Lung microvascular endothelial cell (primary cell): ENCODE measurements around the gene LDLRAD4. TPM values are rescaled to one million over a fixed set of nuclear protein-coding genes. Genes with fewer than 3 reads are reported as not detected.
A peak's percentile ranks its signal among the peaks of the same experiment; 100 is the strongest.
"Not testable (repeated sequence)": the region's sequence is repeated elsewhere in the genome, so short reads cannot be mapped to it uniquely, and the experiment has no call there.

ENCODE experiments used
- DNase-seq, 2 donors: peaks; one replicate each; pipeline versions ENCODE4 v3.0.0 to v3.0.0-alpha.2; 2010; ENCODE audit warnings: low read depth in 2 of 2
- total RNA-seq: library from RNA; depleted of rRNA; stranded (reverse); fragments of >200 nt; gene quantifications from 2 replicates; pipeline ENCODE4 v1.2.1, GENCODE V29; 2014

LDLRAD4 gene
- total RNA-seq, 1 donor from 2014 or later, result 22.2 TPM

DNA sequence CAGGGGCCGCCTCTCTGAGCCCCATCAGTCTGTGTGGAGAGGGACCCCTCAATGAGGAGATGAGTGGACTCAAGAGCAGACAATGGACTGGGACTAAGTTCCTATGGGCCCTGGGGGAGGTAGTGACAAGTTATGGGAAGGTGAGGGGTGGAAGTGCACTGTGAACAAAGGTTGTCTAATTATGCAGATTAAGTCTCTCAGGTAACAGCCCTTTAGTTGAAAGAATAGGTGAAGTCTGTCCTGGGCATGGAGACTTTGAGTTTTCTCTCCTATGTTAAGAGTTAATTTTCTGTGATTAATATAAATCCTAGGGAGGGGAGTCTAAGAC lies 264.0 kb downstream of the LDLRAD4 start:
- no peak for DNase-seq

- no peak for DNase-seq
Measured at GRCh38 chr18:13483316-13484270, 265.0 kb downstream of the LDLRAD4 start.

GRCh38 chr18:13485182-13485581 lies 266.6 kb downstream of the LDLRAD4 start:
- DNase-seq, result peak in 1 of 2 donors; percentile 48

GRCh38 chr18:13485604-13486003 lies 267.0 kb downstream of the LDLRAD4 start:
- DNase-seq, result no peak

GRCh38 chr18:13486284-13486683 lies 267.7 kb downstream of the LDLRAD4 start:
- no peak for DNase-seq

- DNase-seq, result no peak
Measured at GRCh38 chr18:13486686-13487085, 268.1 kb downstream of the LDLRAD4 start.

DNA sequence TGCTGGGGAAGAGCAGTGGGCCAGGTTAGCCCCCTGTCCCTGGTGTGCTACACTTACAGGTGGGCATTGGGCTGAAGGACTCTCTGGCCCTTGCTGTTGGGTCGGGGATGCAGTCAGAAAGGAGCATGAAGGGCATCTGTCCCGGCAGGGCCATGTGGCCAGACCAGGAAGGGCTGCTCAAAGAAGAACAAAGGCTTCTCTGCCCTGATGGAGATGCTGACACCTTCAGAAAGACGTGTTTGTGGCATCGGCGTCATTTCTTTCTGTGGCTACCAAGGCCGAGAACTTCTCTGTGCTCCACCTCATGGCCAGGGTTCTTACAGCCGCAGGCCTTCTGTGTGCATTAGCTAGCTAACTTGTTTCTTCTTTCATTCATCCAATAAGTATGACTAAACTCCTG lies 268.7 kb downstream of the LDLRAD4 start:
- no peak for DNase-seq

DNA sequence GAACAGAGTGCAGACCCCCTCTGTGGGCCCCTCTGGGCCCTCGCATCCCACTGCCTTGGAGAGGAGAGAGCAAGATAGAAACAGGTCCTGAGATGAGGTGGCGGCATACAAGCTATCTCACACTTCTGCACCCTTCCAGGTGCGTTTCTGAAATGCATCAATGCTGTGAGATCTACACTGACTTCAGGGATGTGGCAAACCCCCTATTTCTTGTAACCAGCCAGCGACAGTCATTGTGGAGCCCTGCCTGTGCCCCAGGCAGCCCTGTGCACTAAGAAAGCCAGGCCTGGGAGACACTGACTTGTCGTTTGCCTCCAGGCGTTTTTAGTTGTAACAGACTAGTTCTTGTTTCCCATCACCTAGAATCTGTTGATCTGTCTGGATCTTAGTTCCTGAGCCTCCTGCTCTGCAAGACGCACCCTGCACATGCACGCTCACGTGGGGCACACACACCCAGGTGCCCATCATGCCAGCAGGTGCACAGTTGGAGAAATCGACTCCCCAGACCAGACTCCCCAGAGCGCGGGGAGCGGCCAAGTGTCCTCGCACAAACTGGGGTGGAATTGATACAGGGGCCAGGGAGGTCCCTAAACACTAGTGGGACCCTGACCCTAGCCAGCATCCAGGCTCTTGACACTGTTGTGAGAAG lies 269.8 kb downstream of the LDLRAD4 start:
- DNase-seq, result no peak

- DNase-seq, result not testable (repeated sequence)
Measured at GRCh38 chr18:13489303-13489702, 270.7 kb downstream of the LDLRAD4 start.

GRCh38 chr18:13491138-13491537 lies 272.6 kb downstream of the LDLRAD4 start:
- DNase-seq, result no peak

DNA sequence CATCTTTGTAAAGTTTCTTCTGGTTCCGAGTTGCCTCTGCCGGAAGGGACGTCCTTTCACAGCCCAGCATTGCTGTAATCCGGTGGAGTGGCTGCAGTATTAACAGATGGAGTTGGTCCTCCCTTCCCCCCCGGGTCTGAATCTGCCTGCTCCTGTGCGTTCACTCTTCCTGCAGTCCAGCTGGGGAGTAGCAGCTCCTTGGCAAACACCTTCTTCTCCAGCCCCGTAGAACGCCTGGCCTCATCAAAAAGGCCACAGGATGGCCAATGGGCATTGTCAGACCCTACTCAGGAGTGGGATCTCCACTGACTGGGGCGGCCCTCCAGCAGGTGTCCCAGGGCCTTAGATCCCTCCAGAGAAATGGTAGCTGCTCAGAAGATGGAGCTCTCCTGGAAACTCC lies 273.8 kb downstream of the LDLRAD4 start:
- no peak for DNase-seq

GRCh38 chr18:13493079-13493478 lies 274.5 kb downstream of the LDLRAD4 start:
- DNase-seq, result no peak

DNA sequence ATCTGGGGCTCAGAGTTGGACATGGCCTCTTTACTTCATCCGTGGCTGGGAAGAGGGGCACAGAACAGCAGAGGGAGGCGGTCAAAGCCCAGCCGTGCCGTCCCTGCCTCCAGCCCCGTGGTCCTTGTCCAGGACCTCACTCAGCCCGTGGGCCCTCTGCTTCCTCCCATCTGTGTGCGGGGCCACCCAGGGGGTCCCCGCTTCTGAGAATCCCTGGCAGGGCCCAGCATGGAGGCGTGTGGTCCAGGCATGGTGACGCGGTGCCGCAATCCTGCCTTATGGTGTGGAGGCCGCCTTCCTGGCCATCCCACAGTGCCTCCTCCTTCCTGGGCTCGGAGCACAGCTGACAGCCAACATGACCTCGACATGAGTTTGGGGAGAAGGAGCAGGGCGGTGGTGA lies 275.2 kb downstream of the LDLRAD4 start:
- DNase-seq, result no peak

DNA sequence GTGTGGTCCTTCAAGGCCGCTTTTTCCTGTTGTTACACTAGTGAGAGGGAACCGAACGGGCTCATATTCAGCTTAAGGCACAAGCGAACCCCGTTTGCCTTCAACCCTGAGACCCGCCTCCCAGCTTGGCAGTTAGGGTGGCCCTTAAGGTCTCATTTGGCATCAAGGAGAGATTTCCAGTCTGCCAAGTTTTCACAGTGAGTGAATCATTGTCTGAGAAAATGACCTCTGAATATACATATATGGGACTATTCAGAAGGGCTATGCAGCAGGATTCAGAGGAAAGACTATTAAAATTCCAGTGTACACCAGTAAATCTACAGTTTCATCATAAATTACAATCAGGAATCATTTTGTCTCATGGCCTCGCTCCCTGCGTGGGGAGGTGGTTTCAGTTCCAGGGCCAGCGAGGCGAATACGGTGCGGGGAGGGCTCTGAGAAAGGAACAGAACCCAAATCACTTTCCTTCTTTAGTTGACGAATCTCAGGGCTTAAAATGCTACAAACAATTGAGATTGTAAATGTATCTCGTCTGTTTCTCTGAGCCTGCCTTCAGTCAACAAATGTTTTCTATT lies 276.4 kb downstream of the LDLRAD4 start:
- DNase-seq, result no peak

DNA sequence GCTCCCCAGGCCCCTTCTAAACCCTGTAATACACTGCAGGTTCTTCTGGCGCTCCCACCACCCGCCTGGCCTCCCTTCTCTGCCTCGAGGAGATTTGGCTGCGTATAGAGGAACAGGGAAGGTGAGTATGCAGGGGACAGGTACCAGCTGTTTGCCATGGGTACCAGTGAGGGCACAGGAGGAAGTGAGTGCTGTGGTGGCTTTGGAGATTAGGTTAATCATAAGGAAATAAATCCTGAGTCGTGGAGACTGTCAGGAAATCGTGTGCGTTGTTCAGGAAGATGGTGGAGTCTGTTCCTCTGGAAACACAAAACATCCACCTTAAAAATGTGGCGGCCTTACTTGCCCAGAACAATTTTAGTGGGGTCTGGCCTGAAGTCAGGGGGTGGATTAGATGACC lies 277.4 kb downstream of the LDLRAD4 start:
- DNase-seq, result no peak

GRCh38 chr18:13496691-13497281 lies 278.2 kb downstream of the LDLRAD4 start:
- no peak for DNase-seq

DNA sequence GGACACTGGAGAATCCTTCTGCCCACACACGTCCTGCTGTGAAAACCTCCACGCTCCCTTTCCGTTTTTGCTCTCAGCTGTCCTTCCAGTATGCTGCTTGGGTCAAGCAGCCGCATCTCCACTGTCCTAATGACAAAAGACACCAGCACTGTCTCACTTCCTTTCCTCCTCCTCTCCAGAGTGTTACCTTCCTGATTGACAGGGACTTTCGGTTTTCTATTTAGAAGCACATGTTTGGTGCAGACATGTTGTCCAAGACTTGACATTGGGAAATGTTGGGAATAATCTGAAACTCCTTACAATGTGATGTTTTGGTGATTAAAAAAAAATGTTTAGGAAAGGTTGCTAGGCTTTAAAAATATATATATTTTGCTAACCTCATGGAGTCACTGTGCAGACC lies 281.2 kb downstream of the LDLRAD4 start:
- DNase-seq, result no peak

DNA sequence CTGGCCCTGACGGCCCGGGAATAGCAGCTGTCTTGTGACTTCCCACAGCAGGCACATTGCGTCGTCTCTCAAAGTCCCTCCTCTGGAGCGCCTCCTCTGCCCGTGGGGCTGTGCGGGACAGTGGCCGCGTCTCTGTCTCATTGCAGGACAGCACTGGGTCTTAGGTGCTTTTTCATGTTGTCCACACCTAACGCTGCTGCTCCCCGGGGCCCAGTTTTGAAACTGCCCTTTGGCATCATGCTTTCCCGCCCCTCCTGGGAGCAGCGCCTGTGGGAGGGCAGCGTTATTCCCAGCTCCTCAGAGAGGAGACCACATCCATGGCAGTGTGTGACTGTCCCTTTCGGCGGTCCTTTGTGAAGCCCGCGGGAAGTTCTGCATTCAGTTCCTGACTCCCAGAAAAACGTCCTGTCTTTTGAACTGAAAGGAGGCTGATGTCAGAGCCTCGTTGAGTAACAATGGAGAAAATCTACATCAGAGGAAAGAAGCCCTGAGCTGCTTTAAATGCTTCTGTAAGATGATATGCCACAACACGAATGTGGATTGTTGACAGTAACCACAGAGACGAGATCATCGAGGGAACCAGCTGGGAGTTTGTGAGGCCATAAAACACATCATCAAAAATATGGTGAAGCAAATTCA lies 281.8 kb downstream of the LDLRAD4 start:
- peak; percentile 47 to 69 for DNase-seq

GRCh38 chr18:13500869-13501542 lies 282.4 kb downstream of the LDLRAD4 start:
- DNase-seq, result peak; percentile 71 to 92

- no peak for DNase-seq
Measured at GRCh38 chr18:13501543-13501887, 283.0 kb downstream of the LDLRAD4 start.

- DNase-seq, result no peak
Measured at GRCh38 chr18:13501891-13502290, 283.3 kb downstream of the LDLRAD4 start.
